Measurements from ENCODE around the gene SLC27A3. TPM values are rescaled to one million over a fixed set of nuclear protein-coding genes. Genes with fewer than 3 reads are reported as not detected.
"Not testable (repeated sequence)": the region's sequence is repeated elsewhere in the genome, so short reads cannot be mapped to it uniquely, and the experiment has no call there.

SLC27A3 gene
- total RNA-seq, 1 donor: 13.8 TPM

GRCh38 chr1:153778824-153779519 is 3.8 kb downstream of the SLC27A3 start:
- H3K36me3 ChIP-seq (ENCODE audit: insufficient read depth, low read length): no peaks in the 10 kb centered on the region

GRCh38 chr1:153779781-153780541 is 4.8 kb downstream of the SLC27A3 start:
- peaks cover 23% of the 10 kb centered on the region for H3K4me1 ChIP-seq (ENCODE audit: insufficient read depth, low read length)
- no peak for TF ChIP-seq CTCF (IDR thresholded peaks at IDR 0.05; ENCODE audit: extremely low read depth, low read depth, low read length)
- H3K79me2 ChIP-seq (ENCODE audit: insufficient read depth, low read length): no peaks in the 10 kb centered on the region
- no peaks in the 10 kb centered on the region for H3K36me3 ChIP-seq (ENCODE audit: insufficient read depth, low read length)
- peak; percentile 68 for DNase-seq (ENCODE audit: insufficient read length, low spot score, missing footprints)
- H2AFZ ChIP-seq (ENCODE audit: low read length): no peak overlapping the region
- no peak overlapping the region for H3K4me2 ChIP-seq (ENCODE audit: insufficient read depth, low read length)
- no peak overlapping the region for H3K27ac ChIP-seq (ENCODE audit: low read depth, low read length)
- H4K20me1 ChIP-seq (ENCODE audit: insufficient read depth, low read length): no peaks in the 10 kb centered on the region
- no peaks in the 10 kb centered on the region for H3K9me3 ChIP-seq (ENCODE audit: low read depth, low read length)
- H3K4me3 ChIP-seq (ENCODE audit: insufficient read depth, low read length): no peak overlapping the region
- H3K27me3 ChIP-seq (ENCODE audit: insufficient read depth, low read length): no peaks in the 10 kb centered on the region

More at GRCh38 chr1:153778824-153779519, 3.8 kb downstream of the SLC27A3 start:
- no peaks in the 10 kb centered on the region for H3K79me2 ChIP-seq (ENCODE audit: insufficient read depth, low read length)
- peak; percentile 76 for DNase-seq (ENCODE audit: insufficient read length, low spot score, missing footprints)
- H3K4me3 ChIP-seq (ENCODE audit: insufficient read depth, low read length): no peak overlapping the region
- no peak for TF ChIP-seq CTCF (IDR thresholded peaks at IDR 0.05; ENCODE audit: extremely low read depth, low read depth, low read length)
- H3K27ac ChIP-seq (ENCODE audit: low read depth, low read length): no peak overlapping the region
- no peaks in the 10 kb centered on the region for H3K27me3 ChIP-seq (ENCODE audit: insufficient read depth, low read length)
- no peaks in the 10 kb centered on the region for H3K9me3 ChIP-seq (ENCODE audit: low read depth, low read length)
- H3K4me2 ChIP-seq (ENCODE audit: insufficient read depth, low read length): no peak overlapping the region
- H3K4me1 ChIP-seq (ENCODE audit: insufficient read depth, low read length): peaks cover 27% of the 10 kb centered on the region
- no peak overlapping the region for H2AFZ ChIP-seq (ENCODE audit: low read length)
- H4K20me1 ChIP-seq (ENCODE audit: insufficient read depth, low read length): no peaks in the 10 kb centered on the region

GRCh38 chr1:153780551-153780950 is 5.3 kb downstream of the SLC27A3 start:
- no peaks in the 10 kb centered on the region for H3K27me3 ChIP-seq (ENCODE audit: insufficient read depth, low read length)
- H3K27ac ChIP-seq (ENCODE audit: low read depth, low read length): no peak overlapping the region
- no peaks in the 10 kb centered on the region for H3K79me2 ChIP-seq (ENCODE audit: insufficient read depth, low read length)
- peak; percentile 77 for DNase-seq (ENCODE audit: insufficient read length, low spot score, missing footprints)
- H2AFZ ChIP-seq (ENCODE audit: low read length): no peak overlapping the region
- no peak overlapping the region for H3K4me2 ChIP-seq (ENCODE audit: insufficient read depth, low read length)
- no peaks in the 10 kb centered on the region for H4K20me1 ChIP-seq (ENCODE audit: insufficient read depth, low read length)
- no peaks in the 10 kb centered on the region for H3K36me3 ChIP-seq (ENCODE audit: insufficient read depth, low read length)
- H3K9me3 ChIP-seq (ENCODE audit: low read depth, low read length): no peaks in the 10 kb centered on the region
- no peak overlapping the region for H3K4me3 ChIP-seq (ENCODE audit: insufficient read depth, low read length)
- no peak for TF ChIP-seq CTCF (IDR thresholded peaks at IDR 0.05; ENCODE audit: extremely low read depth, low read depth, low read length)
- H3K4me1 ChIP-seq (ENCODE audit: insufficient read depth, low read length): peaks cover 22% of the 10 kb centered on the region

GRCh38 chr1:153782648-153783047 is 7.4 kb downstream of the SLC27A3 start:
- peaks cover 15% of the 10 kb centered on the region for H3K4me1 ChIP-seq (ENCODE audit: insufficient read depth, low read length)
- not testable (repeated sequence) for H3K36me3 ChIP-seq (ENCODE audit: insufficient read depth, low read length); H4K20me1 ChIP-seq (ENCODE audit: insufficient read depth, low read length); H3K27me3 ChIP-seq (ENCODE audit: insufficient read depth, low read length); H3K79me2 ChIP-seq (ENCODE audit: insufficient read depth, low read length); DNase-seq (ENCODE audit: insufficient read length, low spot score, missing footprints); H3K9me3 ChIP-seq (ENCODE audit: low read depth, low read length)
- H3K27ac ChIP-seq (ENCODE audit: low read depth, low read length): peak overlapping the region; percentile 93
- H3K4me3 ChIP-seq (ENCODE audit: insufficient read depth, low read length): peak overlapping the region; percentile 85
- peak overlapping the region; percentile 97 for H3K4me2 ChIP-seq (ENCODE audit: insufficient read depth, low read length)
- H2AFZ ChIP-seq (ENCODE audit: low read length): peak overlapping the region; percentile 94

All from osteoblast (primary cell).